ENCODE results near the gene MEGF9.
"Not testable (repeated sequence)": the region's sequence is repeated elsewhere in the genome, so short reads cannot be mapped to it uniquely, and the experiment has no call there.

The MEGF9 gene

GRCh38 chr9:120755810-120756434 is 41.7 kb upstream of the MEGF9 start:
- Histone ChIP-seq H3K9me2 (ENCODE audit: low read depth, low read length) (no peaks in the 10 kb centered on the region), H3K4me3 (ENCODE audit: low read depth, low read length, poor library complexity, severe bottlenecking) (no peak overlapping the region), H3K27ac (ENCODE audit: low read depth, low read length, poor library complexity, severe bottlenecking) (peak overlapping the region; percentile 77), H3F3A (ENCODE audit: insufficient read depth, low read length) (no peaks in the 10 kb centered on the region), H3K9ac (ENCODE audit: low read length) (no peak overlapping the region; the same call in 1 of the 2 replicates), H4K20me1 (ENCODE audit: insufficient read depth, low read length) (no peaks in the 10 kb centered on the region), H3K36me3 (ENCODE audit: insufficient read depth, low read length) (peaks cover 23% of the 10 kb centered on the region; the same call in 1 of the 2 replicates), H3K79me2 (ENCODE audit: insufficient read depth, low read length) (no peaks in the 10 kb centered on the region), H3K27me3 (ENCODE audit: insufficient read depth, low read length) (no peaks in the 10 kb centered on the region), H3K4me2 (ENCODE audit: low read length) (no peak overlapping the region), H2AFZ (ENCODE audit: low read length) (no peak overlapping the region), H3K9me3 (ENCODE audit: low read length) (no peaks in the 10 kb centered on the region), H3K4me1 (ENCODE audit: insufficient read depth, low read length, severe bottlenecking) (peaks cover 20% of the 10 kb centered on the region)
- TF ChIP-seq EZH2 (IDR thresholded peaks at IDR 0.05; ENCODE audit: borderline replicate concordance, low read length): no peak
- TF ChIP-seq CTCF (IDR thresholded peaks at IDR 0.05; ENCODE audit: low read length): peak; percentile 88

GRCh38 chr9:120755044-120755443 is 40.8 kb upstream of the MEGF9 start:
- TF ChIP-seq EZH2 (IDR thresholded peaks at IDR 0.05; ENCODE audit: borderline replicate concordance, low read length): no peak
- TF ChIP-seq CTCF (IDR thresholded peaks at IDR 0.05; ENCODE audit: low read length): no peak
- Histone ChIP-seq H3F3A (ENCODE audit: insufficient read depth, low read length) (no peaks in the 10 kb centered on the region), H3K4me2 (ENCODE audit: low read length) (no peak overlapping the region), H3K9ac (ENCODE audit: low read length) (no peak overlapping the region), H3K79me2 (ENCODE audit: insufficient read depth, low read length) (no peaks in the 10 kb centered on the region), H3K4me3 (ENCODE audit: low read depth, low read length, poor library complexity, severe bottlenecking) (no peak overlapping the region), H3K9me2 (ENCODE audit: low read depth, low read length) (no peaks in the 10 kb centered on the region), H4K20me1 (ENCODE audit: insufficient read depth, low read length) (no peaks in the 10 kb centered on the region), H2AFZ (ENCODE audit: low read length) (no peak overlapping the region), H3K4me1 (ENCODE audit: insufficient read depth, low read length, severe bottlenecking) (peaks cover 20% of the 10 kb centered on the region), H3K9me3 (ENCODE audit: low read length) (no peaks in the 10 kb centered on the region), H3K27ac (ENCODE audit: low read depth, low read length, poor library complexity, severe bottlenecking) (no peak overlapping the region), H3K36me3 (ENCODE audit: insufficient read depth, low read length) (peaks cover 18% of the 10 kb centered on the region; the same call in 1 of the 2 replicates), H3K27me3 (ENCODE audit: insufficient read depth, low read length) (no peaks in the 10 kb centered on the region)

GRCh38 chr9:120750421-120750820 is 36.2 kb upstream of the MEGF9 start:
- Histone ChIP-seq H3K9me3 (ENCODE audit: low read length) (no peaks in the 10 kb centered on the region), H3K9ac (ENCODE audit: low read length) (no peak overlapping the region), H3F3A (ENCODE audit: insufficient read depth, low read length) (no peaks in the 10 kb centered on the region), H3K27ac (ENCODE audit: low read depth, low read length, poor library complexity, severe bottlenecking) (no peak overlapping the region), H3K4me3 (ENCODE audit: low read depth, low read length, poor library complexity, severe bottlenecking) (no peak overlapping the region), H3K27me3 (ENCODE audit: insufficient read depth, low read length) (no peaks in the 10 kb centered on the region), H2AFZ (ENCODE audit: low read length) (no peak overlapping the region), H3K9me2 (ENCODE audit: low read depth, low read length) (no peaks in the 10 kb centered on the region), H3K36me3 (ENCODE audit: insufficient read depth, low read length) (no peaks in the 10 kb centered on the region), H4K20me1 (ENCODE audit: insufficient read depth, low read length) (no peaks in the 10 kb centered on the region), H3K79me2 (ENCODE audit: insufficient read depth, low read length) (no peaks in the 10 kb centered on the region), H3K4me1 (ENCODE audit: insufficient read depth, low read length, severe bottlenecking) (no peaks in the 10 kb centered on the region), H3K4me2 (ENCODE audit: low read length) (no peak overlapping the region)
- TF ChIP-seq EZH2 (IDR thresholded peaks at IDR 0.05; ENCODE audit: borderline replicate concordance, low read length) (no peak), CTCF (IDR thresholded peaks at IDR 0.05; ENCODE audit: low read length) (no peak)

- not testable (repeated sequence) for H3K9me2 ChIP-seq (ENCODE audit: low read depth, low read length); H3F3A ChIP-seq (ENCODE audit: insufficient read depth, low read length); H3K4me1 ChIP-seq (ENCODE audit: insufficient read depth, low read length, severe bottlenecking); H3K9ac ChIP-seq (ENCODE audit: low read length); H3K4me2 ChIP-seq (ENCODE audit: low read length); H3K36me3 ChIP-seq (ENCODE audit: insufficient read depth, low read length); H3K79me2 ChIP-seq (ENCODE audit: insufficient read depth, low read length); H3K9me3 ChIP-seq (ENCODE audit: low read length); H3K27me3 ChIP-seq (ENCODE audit: insufficient read depth, low read length); H4K20me1 ChIP-seq (ENCODE audit: insufficient read depth, low read length); H2AFZ ChIP-seq (ENCODE audit: low read length); H3K4me3 ChIP-seq (ENCODE audit: low read depth, low read length, poor library complexity, severe bottlenecking); H3K27ac ChIP-seq (ENCODE audit: low read depth, low read length, poor library complexity, severe bottlenecking)
These were observed 32.1 kb upstream of the MEGF9 start for GRCh38 chr9:120746366-120746765.

Measured in OCI-LY1 (cell line).